Measurements from ENCODE around the gene ENTHD1. TPM values are rescaled to one million over a fixed set of nuclear protein-coding genes. Genes with fewer than 3 reads are reported as not detected.

The ENTHD1 gene
- total RNA-seq, 1 donor from 2014 or later: not detected

DNA sequence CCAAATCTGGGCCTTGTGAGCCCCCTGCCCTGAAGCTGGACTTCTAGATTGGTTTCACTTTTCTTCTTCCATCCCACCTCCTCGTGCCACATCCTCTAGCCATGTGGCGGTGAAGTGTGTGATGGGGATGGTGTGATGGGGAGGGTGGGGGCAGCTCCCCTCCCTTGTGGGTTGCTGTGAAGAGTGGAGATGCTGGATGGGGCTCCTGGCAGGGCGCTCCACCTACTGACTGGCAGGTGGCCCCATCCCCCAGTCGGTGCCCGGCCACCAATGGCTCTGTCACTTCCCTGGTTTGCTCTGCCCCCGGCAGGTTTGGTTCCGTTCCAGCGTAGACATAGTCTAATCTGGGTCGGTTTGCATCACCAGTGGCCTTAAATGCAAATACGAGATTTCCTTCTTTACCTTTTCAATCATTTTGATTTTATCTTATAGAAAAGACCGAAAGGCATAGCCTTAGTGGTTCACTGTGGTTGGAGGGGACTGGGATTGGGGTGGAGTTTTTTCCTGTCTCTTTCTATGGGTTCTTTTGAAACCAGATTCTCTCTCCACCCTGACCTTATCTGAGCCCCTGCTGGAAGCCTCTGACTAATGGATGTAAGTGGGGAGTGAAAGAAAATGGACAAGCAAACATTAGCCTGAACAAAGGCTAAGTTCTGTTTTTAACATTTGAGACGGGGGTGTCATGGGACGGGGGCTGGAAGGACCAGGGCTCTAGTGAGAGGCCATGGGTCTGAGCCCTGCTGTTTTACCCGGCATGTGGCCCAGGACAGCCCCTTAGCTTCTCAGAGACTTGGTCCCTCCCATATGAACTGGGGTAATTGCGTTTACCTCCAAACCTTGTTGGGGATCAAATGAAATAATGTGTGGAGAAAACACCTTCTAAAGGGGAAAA lies 173.8 kb downstream of the ENTHD1 start:
- Mint-ChIP-seq H3K27ac (no peak overlapping the region), H3K4me1 (no peaks in the 10 kb centered on the region), H3K9me3 (no peaks in the 10 kb centered on the region), H3K4me3 (no peak overlapping the region), H3K27me3 (ENCODE audit: low read depth) (peaks cover 23% of the 10 kb centered on the region), H3K36me3 (no peaks in the 10 kb centered on the region)
- no peak for DNase-seq (ENCODE audit: low spot score in 2 of 2, unreplicated experiment in 2 of 2)
- TF ChIP-seq, protein P1, sequence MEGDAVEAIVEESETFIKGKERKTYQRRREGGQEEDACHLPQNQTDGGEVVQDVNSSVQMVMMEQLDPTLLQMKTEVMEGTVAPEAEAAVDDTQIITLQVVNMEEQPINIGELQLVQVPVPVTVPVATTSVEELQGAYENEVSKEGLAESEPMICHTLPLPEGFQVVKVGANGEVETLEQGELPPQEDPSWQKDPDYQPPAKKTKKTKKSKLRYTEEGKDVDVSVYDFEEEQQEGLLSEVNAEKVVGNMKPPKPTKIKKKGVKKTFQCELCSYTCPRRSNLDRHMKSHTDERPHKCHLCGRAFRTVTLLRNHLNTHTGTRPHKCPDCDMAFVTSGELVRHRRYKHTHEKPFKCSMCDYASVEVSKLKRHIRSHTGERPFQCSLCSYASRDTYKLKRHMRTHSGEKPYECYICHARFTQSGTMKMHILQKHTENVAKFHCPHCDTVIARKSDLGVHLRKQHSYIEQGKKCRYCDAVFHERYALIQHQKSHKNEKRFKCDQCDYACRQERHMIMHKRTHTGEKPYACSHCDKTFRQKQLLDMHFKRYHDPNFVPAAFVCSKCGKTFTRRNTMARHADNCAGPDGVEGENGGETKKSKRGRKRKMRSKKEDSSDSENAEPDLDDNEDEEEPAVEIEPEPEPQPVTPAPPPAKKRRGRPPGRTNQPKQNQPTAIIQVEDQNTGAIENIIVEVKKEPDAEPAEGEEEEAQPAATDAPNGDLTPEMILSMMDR (IDR thresholded peaks at IDR 0.05; ENCODE audit: unreplicated experiment): no peak

DNA sequence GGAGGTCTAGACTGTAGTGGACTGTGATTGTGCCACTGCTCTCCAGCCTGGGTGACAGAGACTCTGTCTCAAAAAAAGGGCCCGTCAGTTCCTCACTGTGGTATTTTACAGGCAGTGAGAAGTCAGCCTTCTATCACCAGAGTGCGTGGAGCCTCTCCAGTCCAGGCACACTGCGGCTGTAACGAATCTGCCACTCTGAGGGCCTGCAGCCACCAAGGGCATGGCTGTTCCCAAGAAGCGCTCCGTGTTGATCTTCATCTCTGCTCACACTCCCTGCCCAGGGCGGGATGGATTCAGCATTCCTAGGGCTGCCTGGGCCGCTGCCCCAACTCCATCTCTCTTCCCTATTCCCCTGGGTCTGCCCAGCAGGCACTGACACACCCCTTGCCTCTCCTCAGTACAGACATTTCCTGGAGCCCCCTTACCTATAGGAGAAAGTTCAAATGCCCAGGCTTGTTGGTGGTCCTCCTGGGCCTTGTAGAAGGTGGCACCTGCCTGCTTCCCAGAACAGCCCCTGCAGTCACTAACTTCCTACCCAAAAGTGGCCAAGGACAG lies 174.6 kb downstream of the ENTHD1 start:
- DNase-seq (ENCODE audit: low spot score in 2 of 2, unreplicated experiment in 2 of 2): no peak
- H3K27ac Mint-ChIP-seq: no peak overlapping the region
- H3K9me3 Mint-ChIP-seq: no peaks in the 10 kb centered on the region
- peaks cover 24% of the 10 kb centered on the region for H3K27me3 Mint-ChIP-seq (ENCODE audit: low read depth)
- H3K4me3 Mint-ChIP-seq: no peak overlapping the region
- no peaks in the 10 kb centered on the region for H3K4me1 Mint-ChIP-seq
- H3K36me3 Mint-ChIP-seq: no peaks in the 10 kb centered on the region
- TF ChIP-seq, protein P1 (IDR thresholded peaks at IDR 0.05; ENCODE audit: unreplicated experiment): no peak

DNA sequence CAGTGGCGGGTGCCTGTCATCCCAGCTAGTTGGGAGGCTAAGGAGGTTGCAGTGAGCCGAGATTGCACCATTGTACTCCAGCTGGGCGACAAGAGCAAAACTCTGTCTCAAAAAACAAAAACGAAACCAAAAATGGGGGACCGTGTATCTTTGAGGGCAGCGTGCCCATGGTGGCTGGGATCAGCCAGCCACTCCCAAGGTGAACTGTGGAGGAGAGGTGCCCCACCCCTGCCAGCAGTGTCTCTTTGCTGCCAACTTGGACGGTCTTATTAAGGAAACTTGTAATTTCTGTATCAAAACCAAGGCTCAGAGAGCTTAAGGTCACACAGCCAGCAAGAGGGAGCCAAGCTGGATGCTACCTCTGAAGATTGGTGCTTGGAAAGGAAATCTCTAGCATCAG lies 175.4 kb downstream of the ENTHD1 start:
- DNase-seq (ENCODE audit: low spot score in 2 of 2, unreplicated experiment in 2 of 2): no peak
- H3K4me1 Mint-ChIP-seq: no peaks in the 10 kb centered on the region
- TF ChIP-seq, protein P1 (IDR thresholded peaks at IDR 0.05; ENCODE audit: unreplicated experiment): no peak
- H3K27ac Mint-ChIP-seq: no peak overlapping the region
- H3K27me3 Mint-ChIP-seq (ENCODE audit: low read depth): peaks cover 24% of the 10 kb centered on the region
- H3K9me3 Mint-ChIP-seq: no peaks in the 10 kb centered on the region
- H3K36me3 Mint-ChIP-seq: no peaks in the 10 kb centered on the region
- H3K4me3 Mint-ChIP-seq: no peak overlapping the region

DNA sequence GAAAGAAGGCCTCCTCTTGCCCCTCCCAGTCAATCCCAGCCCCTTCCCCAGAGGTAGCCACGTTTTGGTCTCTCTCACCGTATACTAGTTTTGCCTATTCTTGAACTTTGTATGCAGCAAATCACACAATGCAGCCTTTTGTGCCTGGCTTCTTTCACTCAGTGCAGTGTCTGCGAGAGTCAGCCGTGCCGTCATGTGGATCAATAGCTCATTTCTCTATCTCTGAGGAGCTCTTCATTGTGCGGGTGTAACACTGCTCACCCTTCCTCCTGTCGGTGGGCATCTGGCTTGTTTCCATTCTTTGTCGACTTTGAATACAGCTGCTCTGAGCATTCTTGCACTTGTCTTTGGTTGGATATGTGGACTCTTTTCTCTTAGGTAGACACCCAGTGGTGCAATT lies 176.5 kb downstream of the ENTHD1 start:
- TF ChIP-seq, protein P1 (IDR thresholded peaks at IDR 0.05; ENCODE audit: unreplicated experiment): no peak
- Mint-ChIP-seq H3K27ac (no peak overlapping the region), H3K36me3 (no peaks in the 10 kb centered on the region), H3K9me3 (no peaks in the 10 kb centered on the region), H3K4me3 (no peak overlapping the region), H3K4me1 (peaks cover 4% of the 10 kb centered on the region), H3K27me3 (ENCODE audit: low read depth) (peaks cover 29% of the 10 kb centered on the region)
- DNase-seq (ENCODE audit: low spot score in 2 of 2, unreplicated experiment in 2 of 2): no peak

DNA sequence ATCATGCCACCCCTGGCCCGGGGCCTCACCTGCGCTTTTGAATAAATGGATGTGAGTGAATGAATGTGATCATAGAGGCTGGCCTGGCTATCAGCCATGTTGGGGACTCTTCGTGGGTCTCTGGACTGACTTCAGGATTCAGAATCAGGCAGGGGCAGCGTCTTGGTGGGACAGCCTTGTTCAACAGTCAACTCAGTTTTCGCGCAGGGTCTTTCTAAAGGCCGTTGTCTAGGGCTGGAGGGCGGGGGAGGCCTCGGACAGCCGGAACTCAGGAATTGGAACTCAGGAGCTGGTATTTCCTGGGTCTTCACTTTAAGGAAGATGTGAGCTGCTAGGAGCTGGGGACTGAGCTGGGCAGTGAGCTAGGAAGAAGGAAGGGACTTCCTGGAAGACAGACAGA lies 177.0 kb downstream of the ENTHD1 start:
- no peaks in the 10 kb centered on the region for H3K36me3 Mint-ChIP-seq
- H3K4me3 Mint-ChIP-seq: no peak overlapping the region
- TF ChIP-seq, protein P1 (IDR thresholded peaks at IDR 0.05; ENCODE audit: unreplicated experiment): no peak
- DNase-seq (ENCODE audit: low spot score in 2 of 2, unreplicated experiment in 2 of 2): no peak
- peaks cover 4% of the 10 kb centered on the region for H3K4me1 Mint-ChIP-seq
- no peaks in the 10 kb centered on the region for H3K9me3 Mint-ChIP-seq
- H3K27me3 Mint-ChIP-seq (ENCODE audit: low read depth): peaks cover 28% of the 10 kb centered on the region
- no peak overlapping the region for H3K27ac Mint-ChIP-seq
